Uterus (tissue), 4 donors: Measurements from ENCODE around the gene BICRAL. TPM values are rescaled to one million over a fixed set of nuclear protein-coding genes. Genes with fewer than 3 reads are reported as not detected.
"Not testable (repeated sequence)": the region's sequence is repeated elsewhere in the genome, so short reads cannot be mapped to it uniquely, and the experiment has no call there.

ENCODE experiments used
- DNase-seq, 2 donors: peaks; one replicate each; pipeline ENCODE4 v3.0.0-alpha.2; 2019 to 2020
- H3K27ac ChIP-seq, 2 donors: fragments of 200-600 bp; sonication (generic); 1 replicate in 1 of 2; 2 replicates in 1 of 2; pipeline ENCODE4 v1.5.1; 2016 to 2018
- H3K27me3 ChIP-seq, 2 donors: fragments of 200-600 bp; sonication (generic); one replicate each; pipeline ENCODE4 v1.5.1; 2018 to 2019; ENCODE audit warnings: control low read depth in 1 of 2
- H3K36me3 ChIP-seq, 2 donors: fragments of 200-600 bp; sonication (generic); one replicate each; pipeline ENCODE4 v1.5.1; 2019; ENCODE audit warnings: control low read depth in 1 of 2
- H3K4me1 ChIP-seq, 2 donors: fragments of 200-600 bp; sonication (generic); one replicate each; pipeline ENCODE4 v1.5.1; 2018 to 2019; ENCODE audit warnings: control low read depth in 1 of 2
- H3K4me3 ChIP-seq, 2 donors: fragments of 200-600 bp; sonication (generic); 1 replicate in 1 of 2; 2 replicates in 1 of 2; pipeline ENCODE4 v1.5.1; 2018 to 2019; ENCODE audit warnings: mild to moderate bottlenecking in 1 of 2
- H3K9me3 ChIP-seq, 2 donors: fragments of 200-600 bp; sonication (generic); one replicate each; pipeline ENCODE4 v1.5.1; 2019; ENCODE audit warnings: control low read depth in 1 of 2
- POLR2A ChIP-seq, 2 donors: fragments of 450-650 bp; IDR thresholded peaks; one replicate each; pipeline ENCODE4 v1.6.1; 2016; ENCODE audit warnings: antibody characterized with exemption in 2 of 2, mild to moderate bottlenecking in 1 of 2, moderate library complexity in 1 of 2
- intact Hi-C: fragments of 100-400 bp; cut with DNase I; formaldehyde crosslinking; loops from one replicate; pipeline ENCODE4 v1.15.1; 2023; ENCODE audit warnings: low total_unique reads
- total RNA-seq, 4 donors: library from RNA; depleted of rRNA in 3 of 4; stranded (reverse); fragments of >200 nt in 3 of 4; gene quantifications; one replicate each; pipeline versions ENCODE4 v1.1.0 to v1.2.4, GENCODE V29; 2014 to 2023
- TF ChIP-seq, protein P1 (sequence below), 4 experiments: fragments of 200-600 bp in 2 of 4; fragments of 450-650 bp in 2 of 4; sonication (generic) in 2 of 4; IDR thresholded peaks; one replicate each; pipeline ENCODE4 v1.5.1; 2016 to 2019; ENCODE audit warnings: antibody characterized with exemption in 4 of 4, mild to moderate bottlenecking in 2 of 4, moderate library complexity in 1 of 4
- donor health status: DM: yes; HTN: yes; CAD: no.

BICRAL gene
- total RNA-seq, 4 donors from 2014 or later = 7.4 to 35.3 (median 18.2) TPM

DNA sequence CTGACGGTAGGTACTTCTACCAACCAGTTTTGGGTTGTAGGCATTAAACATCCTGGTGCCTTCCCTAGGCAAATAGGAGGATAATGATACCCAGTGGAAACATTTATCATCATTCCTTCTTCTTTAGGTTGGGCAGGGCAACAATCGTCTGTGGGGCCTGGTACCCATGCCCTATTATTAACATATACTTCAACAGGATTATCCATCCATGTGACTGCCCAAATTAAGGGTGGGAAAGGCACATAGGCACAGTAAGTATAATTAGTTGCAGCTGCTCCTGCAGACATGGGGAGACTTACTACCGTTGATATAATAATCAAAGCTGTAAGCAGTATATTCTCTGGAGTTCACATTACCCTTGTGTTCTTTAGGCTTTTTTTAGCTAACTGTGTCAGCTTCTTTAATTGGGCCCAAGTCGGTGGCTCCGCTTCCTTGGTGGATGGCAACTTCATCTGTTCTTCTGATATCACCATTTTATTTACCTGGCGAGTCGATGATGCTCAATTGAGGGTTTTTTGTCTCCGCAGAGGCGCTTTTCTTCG is 114.4 kb downstream of the BICRAL start:
- Histone ChIP-seq H3K27me3 (no peaks in the 10 kb centered on the region), H3K9me3 (no peaks in the 10 kb centered on the region), H3K27ac (no peak overlapping the region), H3K4me1 (no peaks in the 10 kb centered on the region), H3K36me3 (no peaks in the 10 kb centered on the region), H3K4me3 (no peak overlapping the region)
- no peak for DNase-seq
- intact Hi-C loops = no loop called here
- no peak for TF ChIP-seq POLR2A (IDR thresholded peaks at IDR 0.05)
- TF ChIP-seq, protein P1, sequence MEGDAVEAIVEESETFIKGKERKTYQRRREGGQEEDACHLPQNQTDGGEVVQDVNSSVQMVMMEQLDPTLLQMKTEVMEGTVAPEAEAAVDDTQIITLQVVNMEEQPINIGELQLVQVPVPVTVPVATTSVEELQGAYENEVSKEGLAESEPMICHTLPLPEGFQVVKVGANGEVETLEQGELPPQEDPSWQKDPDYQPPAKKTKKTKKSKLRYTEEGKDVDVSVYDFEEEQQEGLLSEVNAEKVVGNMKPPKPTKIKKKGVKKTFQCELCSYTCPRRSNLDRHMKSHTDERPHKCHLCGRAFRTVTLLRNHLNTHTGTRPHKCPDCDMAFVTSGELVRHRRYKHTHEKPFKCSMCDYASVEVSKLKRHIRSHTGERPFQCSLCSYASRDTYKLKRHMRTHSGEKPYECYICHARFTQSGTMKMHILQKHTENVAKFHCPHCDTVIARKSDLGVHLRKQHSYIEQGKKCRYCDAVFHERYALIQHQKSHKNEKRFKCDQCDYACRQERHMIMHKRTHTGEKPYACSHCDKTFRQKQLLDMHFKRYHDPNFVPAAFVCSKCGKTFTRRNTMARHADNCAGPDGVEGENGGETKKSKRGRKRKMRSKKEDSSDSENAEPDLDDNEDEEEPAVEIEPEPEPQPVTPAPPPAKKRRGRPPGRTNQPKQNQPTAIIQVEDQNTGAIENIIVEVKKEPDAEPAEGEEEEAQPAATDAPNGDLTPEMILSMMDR (IDR thresholded peaks at IDR 0.05) = no peak

DNA sequence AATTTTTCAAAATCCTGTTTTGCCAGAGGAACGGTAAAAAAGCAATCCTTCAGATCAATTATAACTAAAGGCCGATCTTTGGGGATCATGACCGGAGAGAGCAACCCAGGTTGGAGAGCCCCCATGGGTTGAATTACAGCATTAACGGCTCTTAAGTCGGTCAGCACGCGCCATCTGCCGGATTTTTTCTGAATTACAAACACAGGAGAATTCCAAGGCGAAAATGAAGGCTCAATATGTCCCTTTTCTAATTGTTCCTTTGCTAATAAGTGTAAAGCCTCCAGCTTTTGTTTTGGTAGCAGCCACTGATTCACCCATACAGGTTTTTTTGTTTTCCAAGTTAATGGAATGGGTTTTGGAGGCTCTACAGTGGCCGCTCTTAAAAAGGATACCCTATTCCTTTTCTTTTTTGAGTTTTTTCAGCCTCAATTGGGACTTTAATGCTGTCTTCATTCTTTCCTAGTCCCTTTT is 117.1 kb downstream of the BICRAL start:
- no peaks in the 10 kb centered on the region for H3K36me3 ChIP-seq
- H3K27ac ChIP-seq = no peak overlapping the region
- TF ChIP-seq, protein P1 (IDR thresholded peaks at IDR 0.05) = peak; percentile 79 to 87 (median 82)
- no peak for TF ChIP-seq POLR2A (IDR thresholded peaks at IDR 0.05)
- intact Hi-C loops = no loop called here
- H3K27me3 ChIP-seq = no peaks in the 10 kb centered on the region
- H3K4me3 ChIP-seq = no peak overlapping the region
- peak; percentile 55 to 79 for DNase-seq
- H3K9me3 ChIP-seq = no peaks in the 10 kb centered on the region
- no peaks in the 10 kb centered on the region for H3K4me1 ChIP-seq

DNA sequence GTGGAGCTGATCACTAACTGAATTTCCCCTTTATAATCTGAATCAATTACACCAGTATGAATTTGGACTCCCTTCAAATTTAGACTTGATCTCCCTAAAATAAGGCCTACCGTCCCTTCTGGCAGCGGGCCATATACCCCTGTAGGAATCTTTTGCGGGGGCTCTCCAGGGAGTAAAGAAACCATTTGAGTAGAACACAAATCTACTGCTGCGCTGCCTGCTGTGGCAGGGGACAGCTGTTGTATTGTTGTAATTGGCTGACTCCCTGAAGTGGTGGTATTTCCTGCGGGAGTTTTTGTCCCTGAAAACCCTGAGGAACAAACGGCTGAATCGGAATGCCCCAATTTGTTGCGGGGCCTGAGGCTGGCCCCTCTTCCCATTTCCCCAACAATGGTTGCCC is 118.0 kb downstream of the BICRAL start:
- no peak overlapping the region for H3K27ac ChIP-seq
- H3K36me3 ChIP-seq = no peaks in the 10 kb centered on the region
- TF ChIP-seq POLR2A (IDR thresholded peaks at IDR 0.05) = no peak
- TF ChIP-seq, protein P1 (IDR thresholded peaks at IDR 0.05) = no peak
- intact Hi-C loops = loop anchor here (5.0 kb wide), 1 partner anchor 242 kb away; no protein-coding TSS in a partner anchor
- no peak for DNase-seq
- H3K9me3 ChIP-seq = no peaks in the 10 kb centered on the region
- no peaks in the 10 kb centered on the region for H3K27me3 ChIP-seq
- no peak overlapping the region for H3K4me3 ChIP-seq
- no peaks in the 10 kb centered on the region for H3K4me1 ChIP-seq

DNA sequence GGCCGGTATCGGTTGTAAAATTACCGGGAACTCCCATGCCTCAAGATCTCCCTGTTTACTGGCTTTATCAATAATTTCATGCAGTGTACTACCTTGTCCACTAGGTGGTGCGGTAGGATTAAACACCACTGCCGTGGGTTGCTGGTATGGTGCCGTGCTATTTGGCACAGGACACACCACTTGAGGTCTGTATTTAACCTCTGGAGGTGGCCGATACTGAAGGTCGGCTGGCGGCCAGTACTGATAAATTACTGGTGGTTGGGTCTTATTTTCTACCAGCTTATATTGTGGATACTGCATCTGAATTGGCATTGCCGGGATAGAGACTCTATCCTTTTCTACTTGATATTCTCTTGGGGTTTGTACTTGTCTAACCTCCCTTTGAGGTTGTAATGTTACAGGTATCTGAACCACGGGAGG is 119.7 kb downstream of the BICRAL start:
- Histone ChIP-seq H3K27ac (peak overlapping the region in 1 of 2 donors; percentile 12), H3K4me3 (peak overlapping the region in 1 of 2 donors; percentile 20), H3K4me1 (no peaks in the 10 kb centered on the region), H3K36me3 (no peaks in the 10 kb centered on the region), H3K27me3 (no peaks in the 10 kb centered on the region), H3K9me3 (no peaks in the 10 kb centered on the region)
- no peak for TF ChIP-seq POLR2A (IDR thresholded peaks at IDR 0.05)
- TF ChIP-seq, protein P1 (IDR thresholded peaks at IDR 0.05) = peak; percentile 88 to 95 (median 92)
- DNase-seq = peak; percentile 74 to 84
- intact Hi-C loops = loop anchor here (5.0 kb wide), 1 partner anchor 241 kb away; no protein-coding TSS in a partner anchor

DNA sequence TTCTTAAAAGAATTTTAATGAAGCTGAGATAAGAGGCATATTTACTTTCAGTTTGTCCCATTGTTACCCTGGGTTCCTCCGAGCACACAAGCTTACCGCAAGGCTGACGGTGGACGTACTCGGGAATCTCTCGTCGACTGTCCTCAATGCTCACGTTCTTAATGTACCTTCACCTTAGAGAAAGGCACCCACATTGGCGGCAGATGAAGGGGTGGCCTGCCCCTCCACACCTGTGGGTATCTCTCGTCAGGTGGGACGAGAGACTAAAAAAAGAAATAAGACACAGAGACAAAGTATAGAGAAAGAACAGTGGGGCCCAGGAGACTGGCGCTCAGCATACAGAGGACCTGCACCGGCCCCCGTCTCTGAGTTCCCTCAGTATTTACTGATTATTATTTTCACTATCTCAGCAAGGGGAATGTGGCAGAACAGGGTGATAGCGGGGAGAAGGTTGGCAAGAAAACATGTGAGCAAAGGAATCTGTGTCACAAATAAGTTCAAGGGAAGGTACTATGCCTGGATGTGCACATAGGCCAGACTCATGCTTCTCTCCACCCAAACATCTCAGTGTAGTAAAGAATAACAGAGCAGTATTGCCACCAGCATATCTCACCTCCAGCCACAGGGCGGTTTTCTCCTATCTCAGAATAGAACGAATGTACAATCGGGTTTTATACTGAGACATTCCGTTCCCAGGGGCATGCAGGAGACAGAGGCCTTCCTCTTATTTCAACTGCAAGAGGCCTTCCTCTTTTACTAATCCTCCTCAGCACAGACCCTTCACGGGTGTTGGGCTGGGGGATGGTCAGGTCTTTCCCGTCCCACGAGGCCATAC is 120.8 kb downstream of the BICRAL start:
- intact Hi-C loops = loop anchor here (5.0 kb wide), 1 partner anchor 240 kb away; no protein-coding TSS in a partner anchor
- H3K27me3 ChIP-seq, H3K36me3 ChIP-seq, H3K4me1 ChIP-seq, H3K9me3 ChIP-seq, H3K4me3 ChIP-seq, DNase-seq: not testable (repeated sequence)
- H3K27ac ChIP-seq = peak overlapping the region; percentile 12 to 45
